CD4-positive, alpha-beta T cell treated with Interleukin-4 for 1 hour (primary cell): ENCODE results near the gene CHIT1.

ENCODE experiments used
- DNase-seq, 2 donors: peaks; one replicate each; pipeline ENCODE4 v3.0.0-alpha.2; 2020 to 2022

Gene CHIT1

DNA sequence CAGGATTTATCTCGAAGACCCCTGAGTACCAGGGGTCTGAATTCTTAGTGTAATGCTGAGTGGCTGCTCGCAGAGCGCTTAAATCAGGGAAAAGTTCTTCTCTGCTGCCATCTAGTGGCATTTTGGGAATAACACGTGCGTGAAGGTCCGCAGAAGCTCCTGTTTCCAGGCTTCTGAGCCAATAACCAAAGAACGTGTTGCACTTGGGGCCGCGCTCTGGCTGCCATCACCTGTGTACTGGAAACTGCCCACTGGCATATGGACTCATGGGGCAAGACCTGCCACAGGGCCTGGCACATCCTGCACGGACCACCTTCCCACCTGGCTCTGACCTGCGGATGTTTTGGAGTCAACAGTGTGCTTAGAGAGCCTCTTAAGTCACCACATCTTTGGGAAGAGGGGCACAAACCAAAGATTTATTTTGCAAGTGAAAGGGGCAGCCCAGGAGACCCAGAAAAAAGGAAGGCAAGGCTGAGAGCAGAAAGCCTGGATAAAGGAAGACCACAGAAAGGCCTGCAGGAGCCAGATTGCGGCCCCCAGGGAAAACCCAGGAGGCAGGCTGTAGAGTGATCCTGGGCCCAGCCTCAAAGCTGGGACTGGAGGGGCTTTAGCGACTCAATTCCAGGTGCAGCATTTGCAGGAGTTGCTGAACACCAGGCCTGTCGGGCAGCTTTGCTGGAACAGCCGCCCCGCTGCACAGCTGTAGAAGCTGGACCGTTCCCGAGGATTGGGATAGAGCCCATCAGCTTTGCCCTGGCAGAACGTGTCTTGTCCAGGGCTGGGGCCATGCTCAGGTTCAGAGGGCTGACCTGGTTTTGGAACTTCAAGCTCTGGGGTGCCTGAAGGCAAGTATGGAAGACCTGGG is 13.0 kb downstream of the CHIT1 start:
- peak; percentile 60 to 62 for DNase-seq

DNA sequence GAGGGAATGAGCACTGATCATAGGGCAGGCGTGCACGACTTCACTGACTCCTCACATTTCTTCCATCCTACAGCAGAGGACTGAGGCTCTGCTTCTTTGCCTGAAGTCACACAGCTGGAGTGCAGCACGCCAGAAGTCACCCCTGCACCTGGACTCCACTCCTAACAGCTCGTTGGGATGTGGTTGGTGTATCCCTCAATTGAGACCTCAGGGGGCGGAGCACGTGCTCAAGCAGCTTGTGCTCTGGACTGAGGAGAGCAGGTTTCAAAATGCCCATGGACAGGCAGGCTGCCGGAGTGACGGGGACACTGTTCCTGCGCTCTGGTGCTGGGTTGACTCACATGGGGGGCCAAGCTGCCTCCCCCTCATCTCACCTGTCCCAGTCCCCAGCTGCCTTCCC is 13.9 kb downstream of the CHIT1 start:
- DNase-seq = no peak

DNA sequence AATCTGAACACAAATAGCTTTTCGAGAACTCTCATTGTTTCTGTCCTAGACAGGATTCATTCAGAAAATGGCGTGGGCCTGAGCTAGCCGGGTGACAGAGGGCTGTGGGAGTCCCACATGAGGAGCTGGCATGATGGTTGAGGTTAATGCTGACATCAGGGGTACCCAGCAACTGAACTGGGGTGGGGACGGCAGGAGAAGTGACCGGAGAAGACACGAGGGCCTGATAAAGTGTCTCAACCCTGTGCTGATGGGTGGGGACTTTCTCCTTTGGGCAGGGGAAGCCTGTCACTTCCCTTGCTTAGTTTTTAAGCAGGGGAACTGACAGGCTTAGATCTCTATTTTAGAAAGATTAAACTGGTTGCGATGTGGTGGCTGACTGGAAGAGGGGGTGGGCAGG is 14.6 kb downstream of the CHIT1 start:
- peak in 1 of 2 donors; percentile 29 for DNase-seq

DNA sequence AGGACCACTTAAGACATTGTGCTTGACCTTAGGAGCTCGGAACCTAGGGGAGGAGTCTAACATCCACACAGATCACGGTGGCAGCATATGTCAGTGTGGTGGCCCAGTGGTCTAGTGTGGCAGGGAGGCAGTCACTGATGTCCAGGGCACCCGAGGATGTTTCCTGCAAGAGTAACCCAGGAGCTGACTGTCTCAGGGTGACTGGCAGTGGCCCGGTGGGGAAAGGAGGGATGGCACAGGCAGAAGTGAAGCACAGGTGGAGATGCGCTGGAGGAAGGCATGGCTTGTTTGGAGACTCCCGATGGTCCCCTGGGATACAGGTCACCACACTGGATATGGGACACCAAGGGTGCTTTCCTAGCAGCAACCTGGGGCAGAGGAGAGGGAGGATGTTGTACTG is 16.3 kb downstream of the CHIT1 start:
- no peak for DNase-seq

DNA sequence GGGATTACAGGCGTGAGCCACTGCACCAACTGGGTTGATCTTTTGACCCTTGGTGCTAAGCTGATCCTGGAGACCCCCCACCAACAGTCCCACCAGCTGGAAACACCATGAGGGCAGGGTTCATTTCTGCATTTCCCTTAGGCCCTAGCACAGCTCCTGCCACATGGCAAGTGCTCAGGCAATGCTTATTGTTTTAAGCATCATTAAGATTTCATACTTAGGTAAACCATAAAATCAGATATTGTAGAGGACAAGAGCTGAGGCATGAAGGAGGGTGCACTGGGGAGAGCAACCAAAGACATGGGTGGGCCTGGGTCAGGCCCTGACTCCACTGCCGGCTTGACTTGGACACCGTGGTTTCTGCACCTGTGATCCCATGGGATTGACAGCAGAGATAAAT is 17.7 kb downstream of the CHIT1 start:
- DNase-seq = no peak

DNA sequence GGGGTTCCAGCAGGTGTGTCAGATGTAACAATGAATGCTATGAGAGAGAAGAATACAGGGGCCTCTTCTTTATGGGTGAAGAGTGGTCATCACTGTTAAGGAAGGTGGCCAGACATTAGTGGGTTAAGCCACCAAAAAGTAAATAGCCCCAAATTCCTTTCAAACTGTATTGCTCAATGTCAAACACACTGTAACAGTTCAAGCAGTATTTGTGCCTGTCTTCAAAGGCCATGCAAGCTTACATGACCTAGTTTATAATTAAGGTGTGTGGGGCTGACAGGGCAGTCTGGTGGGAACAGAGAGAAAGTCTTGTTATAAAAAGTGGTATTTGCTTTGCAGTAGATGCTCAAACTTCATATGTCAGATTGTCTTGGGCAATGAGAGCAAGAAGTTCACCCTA is 18.5 kb downstream of the CHIT1 start:
- DNase-seq = no peak

DNA sequence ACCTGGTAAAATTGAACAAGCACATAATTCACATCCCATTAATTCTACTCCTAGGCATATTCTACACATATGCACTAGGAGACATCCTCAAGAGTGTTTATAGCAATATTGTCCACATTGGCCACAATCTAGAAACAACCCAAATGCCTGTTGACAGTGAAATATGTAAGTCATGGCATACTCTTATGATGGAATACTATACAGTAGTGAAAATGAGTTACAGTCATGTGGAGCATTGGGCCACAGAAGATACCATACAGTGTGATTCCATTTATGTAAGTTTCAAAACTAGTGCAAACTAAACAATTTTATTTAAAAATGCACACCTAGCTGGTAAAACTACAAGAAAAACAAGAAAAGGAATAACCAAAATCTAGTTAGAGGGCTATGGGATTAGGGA is 19.1 kb downstream of the CHIT1 start:
- DNase-seq = no peak

DNA sequence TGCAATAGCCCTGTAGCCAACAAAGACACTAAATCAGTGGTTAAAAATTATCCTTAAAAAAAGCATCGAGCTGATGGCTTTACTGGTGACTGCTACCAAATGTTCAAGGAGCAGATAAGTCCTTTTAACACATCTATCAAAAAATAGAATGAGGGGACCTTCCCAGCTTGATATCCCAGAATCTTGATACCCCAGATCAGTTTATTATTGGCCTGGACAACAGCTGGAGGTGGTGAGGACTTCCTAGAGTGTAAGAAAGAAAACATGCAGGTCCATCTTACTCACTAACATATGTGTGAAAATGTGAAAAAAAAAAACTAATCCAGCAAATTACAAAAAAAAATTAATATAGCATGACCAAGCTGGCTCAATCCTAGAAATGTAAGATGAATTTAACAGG is 21.3 kb downstream of the CHIT1 start:
- DNase-seq = no peak

DNA sequence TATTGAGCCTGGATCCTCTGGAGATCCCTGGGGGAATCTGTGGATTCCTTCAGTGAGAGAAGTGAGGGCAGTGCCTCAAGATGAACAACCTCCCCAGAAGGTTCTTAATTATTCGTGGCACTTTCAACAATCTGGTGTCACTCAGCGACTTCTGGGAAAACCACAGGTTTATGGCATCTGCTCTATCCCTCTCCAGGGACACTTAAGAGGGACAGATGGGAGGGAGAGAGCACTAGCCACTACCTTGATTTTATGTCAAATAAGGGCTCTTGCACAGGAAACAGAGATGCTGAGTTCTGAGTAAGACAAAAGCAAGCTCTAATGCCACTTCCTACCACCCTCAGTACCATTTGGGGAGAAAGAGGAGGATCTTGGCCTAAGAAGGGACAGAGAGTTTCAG is 21.7 kb downstream of the CHIT1 start:
- DNase-seq = no peak

DNA sequence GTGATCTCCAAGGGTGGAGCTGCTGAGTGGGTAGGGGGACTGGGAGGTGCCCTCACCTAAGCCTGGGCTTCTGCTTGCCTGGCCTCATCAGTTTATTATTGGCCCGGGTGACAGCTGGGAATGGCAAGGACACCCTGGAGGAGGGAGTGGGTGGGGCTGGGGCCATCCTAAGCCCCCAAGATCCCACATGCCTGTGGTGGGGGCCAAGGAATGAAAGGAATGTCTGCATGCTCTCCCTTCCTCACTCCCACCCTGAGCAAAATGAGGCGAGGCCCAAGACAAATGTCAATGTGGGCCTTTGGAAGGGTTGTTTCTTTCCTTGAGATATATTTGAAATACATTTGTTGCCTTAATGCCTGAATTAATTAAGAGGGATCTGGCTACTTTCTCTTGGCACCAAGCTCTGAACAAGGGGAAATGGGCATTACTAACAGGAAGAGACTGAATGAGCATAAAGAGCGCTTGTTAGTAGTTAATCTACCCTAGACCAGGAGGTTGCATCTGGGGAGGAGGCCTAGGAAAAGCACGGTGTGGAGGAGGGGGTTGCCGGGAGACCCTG is 23.3 kb downstream of the CHIT1 start:
- no peak for DNase-seq

DNA sequence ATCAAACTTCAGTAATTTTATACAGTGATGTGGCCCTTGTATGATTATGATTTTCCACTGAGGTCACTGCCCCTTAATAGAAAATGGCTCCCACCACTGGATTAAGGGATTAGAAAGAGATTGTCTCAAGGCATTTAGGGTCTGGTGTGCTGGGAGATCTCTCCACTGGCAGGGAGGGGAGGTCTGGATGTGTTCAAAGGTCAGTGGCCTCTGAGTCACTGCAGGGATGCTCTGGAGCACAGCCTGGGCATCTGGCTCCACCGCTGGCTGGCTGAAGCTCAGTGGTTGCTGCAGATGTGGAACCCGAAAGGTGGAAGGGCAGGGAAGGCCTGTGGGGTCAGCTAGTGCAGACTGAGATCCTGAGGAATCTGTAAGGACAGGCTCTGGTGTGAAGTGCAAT is 24.7 kb downstream of the CHIT1 start:
- DNase-seq = no peak

DNA sequence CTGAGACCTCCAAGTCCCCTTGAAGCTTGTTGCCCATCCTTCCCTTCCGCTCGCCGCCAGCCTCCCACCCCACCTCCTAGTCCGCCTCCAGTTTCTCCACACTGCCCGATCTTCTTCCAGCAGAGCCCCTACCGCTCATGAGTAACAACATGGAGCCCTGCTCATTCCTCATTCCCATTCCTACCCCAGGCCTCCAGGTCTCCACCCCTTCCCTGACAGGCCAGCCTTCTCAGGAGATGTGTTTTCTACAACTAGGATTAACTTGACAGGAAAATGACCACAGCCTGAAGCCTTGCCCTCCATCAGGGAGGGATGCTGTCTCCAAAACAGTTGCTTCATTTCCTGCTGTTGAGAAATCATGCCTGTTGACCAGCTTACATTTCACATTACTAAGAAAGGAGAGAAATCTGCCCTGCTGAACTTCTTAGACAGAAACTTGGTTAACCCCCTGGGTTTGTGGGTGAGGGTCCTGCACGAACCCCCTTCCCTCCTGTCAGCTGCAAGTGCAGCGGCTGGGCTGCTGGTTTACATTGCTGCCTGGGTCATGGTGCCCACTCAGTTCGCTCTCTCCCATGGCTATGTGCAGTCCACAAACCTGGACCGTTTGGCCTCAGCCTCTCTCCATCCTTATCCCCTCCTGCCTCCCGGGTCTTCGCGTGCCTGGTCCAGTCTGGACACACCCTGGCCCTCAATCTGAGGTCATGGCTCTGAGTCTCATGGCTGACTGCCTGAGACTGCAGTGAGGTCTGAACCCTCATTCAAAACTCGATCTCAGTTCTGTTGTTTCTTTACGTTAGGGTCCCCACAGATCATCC is 26.8 kb downstream of the CHIT1 start:
- peak in 1 of 2 donors; percentile 26 for DNase-seq

DNA sequence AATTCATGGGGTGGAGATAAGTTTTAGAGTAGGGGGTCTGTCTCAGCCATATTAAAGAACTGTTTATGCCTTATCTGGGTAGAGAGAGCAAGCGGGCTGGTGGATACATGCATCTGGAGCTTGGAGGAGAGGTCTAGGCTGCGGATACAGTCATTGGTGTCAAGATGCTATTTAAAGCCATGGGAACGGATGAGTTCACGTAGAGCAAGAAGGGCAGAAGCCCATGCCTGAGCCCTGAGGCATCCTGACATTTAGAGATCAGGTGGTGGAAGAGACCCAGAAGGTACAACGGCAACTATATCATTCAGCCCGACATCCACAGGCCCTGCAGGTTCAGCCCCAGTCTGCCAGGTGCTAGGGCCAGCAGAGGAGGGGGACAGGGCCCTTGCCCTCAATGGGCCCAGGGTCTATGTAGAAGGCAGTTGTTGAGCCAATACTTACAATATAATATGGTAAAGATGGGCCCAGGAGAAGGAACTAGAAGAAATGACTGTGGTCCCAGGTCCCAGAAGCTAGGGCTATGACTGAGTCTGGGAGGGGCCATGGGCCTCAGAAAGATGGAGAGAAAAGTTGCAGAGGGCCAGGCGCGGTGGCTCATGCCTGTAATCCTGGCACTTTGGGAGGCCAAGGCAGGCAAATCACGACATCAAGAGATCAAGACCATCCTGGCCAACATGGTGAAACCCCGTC is 27.8 kb downstream of the CHIT1 start:
- no peak for DNase-seq

DNA sequence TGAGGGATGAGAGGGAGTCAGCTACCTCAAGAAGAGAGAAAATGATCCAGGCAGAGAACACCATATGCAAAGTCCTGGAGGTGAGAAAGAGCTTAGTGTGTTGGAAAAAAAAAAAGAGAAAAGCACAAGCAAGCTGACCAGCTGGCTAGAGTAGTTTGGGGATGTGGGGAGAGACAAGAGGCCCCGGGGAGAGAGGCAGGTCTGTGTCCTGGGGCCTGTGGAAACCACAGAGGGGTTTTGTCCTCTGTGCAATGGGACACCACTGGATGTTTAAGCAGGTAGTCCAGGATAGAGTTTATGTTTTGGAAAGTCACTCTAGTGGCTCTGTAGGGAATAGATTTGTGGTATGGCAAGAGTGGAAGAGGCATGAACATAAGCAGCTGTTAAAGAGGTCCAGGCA is 28.6 kb downstream of the CHIT1 start:
- DNase-seq = no peak

DNA sequence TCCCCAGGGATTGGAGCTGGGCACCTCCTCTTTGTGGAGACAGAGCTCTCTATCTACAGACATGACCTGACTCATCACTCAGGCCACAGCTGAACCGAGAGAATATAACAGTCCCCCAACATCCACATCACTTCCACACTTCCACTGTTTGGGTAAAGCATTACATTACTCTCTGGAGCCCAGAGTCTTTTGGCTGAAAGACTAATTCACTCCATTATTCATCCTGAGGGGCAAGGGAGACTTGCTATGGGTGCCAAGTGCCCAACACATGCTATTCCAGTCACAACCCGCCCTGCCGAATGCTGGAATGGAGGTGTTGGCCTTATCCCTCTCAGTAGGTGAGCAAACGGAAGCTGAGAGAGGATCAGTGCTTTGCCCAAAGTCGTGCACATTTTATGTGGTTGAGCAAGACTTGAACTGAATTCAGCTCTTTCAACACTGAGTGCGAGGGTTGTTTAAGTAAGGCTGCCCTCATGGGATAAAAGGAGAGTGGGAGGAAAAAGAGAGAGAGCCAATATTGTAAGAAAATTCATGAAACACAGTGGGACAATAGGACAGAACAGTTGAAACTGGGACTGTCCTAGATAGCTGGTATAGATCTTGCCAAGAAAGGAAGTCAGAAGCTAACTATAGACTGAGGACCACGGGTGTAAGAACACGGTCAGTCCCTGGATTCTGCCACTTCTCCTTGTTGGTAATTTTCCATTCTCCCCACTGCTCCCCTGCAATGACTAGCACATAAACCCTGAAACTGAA is 29.5 kb downstream of the CHIT1 start:
- DNase-seq = no peak

DNA sequence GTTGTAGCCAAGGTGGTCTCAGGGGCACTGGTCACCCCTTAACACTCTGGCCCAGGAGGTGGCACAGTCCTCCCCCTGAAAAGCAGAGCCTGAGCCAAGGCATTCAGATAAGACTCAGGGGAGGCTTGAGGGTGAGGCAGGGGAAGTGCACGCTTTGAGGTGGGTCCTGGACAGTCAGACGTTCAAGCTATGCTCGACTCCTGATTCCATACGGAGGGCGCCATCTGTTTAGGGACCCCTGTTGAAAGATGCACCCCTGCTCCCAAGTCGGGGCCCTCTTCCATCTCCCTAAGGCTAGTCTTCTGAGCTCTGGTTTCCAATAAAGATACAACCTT is 30.0 kb downstream of the CHIT1 start:
- DNase-seq = no peak

DNA sequence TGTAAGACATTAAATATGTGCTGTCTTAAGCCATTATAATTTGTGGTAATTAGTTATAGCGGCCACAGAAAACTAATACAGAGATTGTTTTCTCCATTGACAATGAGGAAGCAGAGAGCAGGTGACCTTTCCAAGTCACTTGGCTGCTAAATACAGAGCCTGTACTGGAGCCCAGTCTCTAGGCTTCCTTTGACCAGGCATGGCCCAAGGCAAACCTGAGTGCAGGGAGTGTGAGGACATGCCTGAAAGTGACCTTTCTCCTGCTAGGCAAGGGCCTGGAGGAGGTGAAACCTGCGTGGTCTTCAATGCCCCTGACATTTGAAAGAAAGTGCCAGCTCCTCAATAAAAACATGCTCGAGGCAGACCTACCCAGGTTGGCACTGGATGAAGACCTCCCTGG is 30.5 kb downstream of the CHIT1 start:
- DNase-seq = no peak

DNA sequence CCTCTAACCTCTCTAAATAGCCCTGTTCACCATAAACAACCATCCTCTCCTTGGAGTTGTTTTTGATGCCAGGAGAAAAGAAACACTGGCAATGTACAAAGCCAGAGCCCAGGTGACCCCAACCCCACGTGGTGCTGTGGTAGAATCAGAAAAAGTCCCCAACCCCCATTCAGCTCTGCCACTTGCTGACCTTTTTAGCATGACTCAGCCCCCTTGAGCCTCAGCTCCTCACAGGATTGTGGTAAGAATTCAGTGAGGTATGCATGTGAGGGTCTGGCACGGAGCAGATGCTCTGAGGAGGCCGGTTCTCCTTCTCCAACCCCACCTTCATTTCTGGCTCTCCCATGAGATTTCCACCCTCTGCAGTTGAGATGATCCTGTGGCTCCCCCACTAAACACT is 31.8 kb downstream of the CHIT1 start:
- DNase-seq = no peak

DNA sequence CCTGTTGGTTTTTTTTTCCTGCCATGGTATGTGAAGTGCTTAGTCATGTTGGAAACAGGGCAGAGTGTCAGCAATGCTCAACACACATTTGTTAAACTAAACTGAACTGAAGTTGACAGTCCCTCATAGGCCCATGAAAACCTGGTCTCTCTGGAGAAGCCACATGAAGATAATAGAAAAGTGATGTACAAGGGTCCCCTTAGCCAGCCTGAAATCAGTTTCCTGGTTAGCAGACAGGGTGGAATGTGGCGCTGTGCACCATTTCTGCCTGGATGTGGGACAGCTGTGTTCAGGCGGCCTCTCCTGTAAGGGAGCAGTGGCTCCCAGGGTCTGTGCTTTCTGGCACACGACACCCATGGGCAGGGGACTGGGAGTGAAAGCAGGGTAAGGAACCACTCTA is 33.1 kb downstream of the CHIT1 start:
- DNase-seq = no peak

DNA sequence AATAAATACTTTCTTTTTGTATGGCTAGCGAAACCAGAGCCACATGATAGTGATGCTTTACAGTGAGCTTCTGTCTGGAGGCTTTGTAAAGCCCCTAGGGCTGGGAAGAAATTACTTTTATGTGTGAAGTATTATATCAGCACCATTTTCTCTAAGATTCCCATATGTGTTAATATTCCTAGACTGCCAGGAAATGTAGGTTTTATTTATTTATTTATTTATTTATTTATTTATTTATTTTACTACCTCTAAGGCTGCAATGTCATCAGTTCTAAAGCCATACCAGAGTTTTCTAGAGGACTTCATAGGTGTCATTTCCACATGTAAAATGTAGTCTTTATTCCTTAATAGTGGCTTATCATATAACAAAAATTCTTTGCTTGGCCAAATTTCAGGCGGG is 38.5 kb downstream of the CHIT1 start:
- DNase-seq = no peak

DNA sequence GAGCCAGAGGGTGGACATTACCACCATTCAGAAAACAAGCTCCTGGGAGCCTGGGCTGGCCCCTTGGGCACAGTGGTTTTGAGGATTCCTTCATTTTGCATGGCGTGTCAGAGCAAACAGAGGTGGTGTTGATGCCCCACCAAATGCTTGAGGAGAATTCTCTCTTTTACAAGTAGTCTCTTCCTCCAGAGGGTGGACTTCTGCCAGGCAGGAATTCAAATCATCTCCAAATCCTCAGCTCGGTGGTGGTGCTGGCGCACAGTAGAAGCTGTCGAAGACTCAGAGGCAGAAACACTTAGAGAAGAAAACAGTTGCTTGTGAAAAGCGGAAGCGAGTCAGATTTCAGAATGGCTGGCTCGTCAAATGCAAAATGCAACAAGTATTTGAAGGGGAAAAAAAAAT is 39.5 kb downstream of the CHIT1 start:
- no peak for DNase-seq

DNA sequence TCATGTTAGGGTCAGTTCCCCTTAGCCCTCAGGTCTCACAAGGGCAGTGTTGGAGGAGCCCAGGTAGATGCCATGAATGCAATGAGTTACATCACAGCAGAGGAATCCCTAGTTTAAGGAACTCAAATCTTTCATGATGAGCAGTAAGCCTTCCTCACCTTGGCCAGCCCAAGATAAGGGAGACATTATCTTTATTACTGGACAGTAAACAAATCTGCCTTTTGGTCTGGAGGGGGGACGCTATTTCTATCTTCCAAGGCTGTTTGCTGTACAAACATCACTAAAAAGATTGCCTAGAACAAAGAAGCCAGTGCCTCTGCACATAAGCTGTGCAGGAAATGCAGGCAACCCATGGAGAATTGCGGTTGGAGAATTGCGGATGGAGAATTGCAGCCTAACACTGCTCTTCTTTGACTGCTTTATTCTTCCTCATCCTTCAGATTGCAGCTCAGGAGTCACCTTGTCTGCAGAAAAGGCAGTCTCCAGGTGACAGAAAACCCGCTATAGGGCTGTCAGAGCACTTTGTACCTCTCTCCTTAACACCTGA is 40.7 kb downstream of the CHIT1 start:
- DNase-seq = no peak
